ENCODE results near the gene CLEC18A. TPM values are rescaled to one million over a fixed set of nuclear protein-coding genes. Genes with fewer than 3 reads are reported as not detected.
"Not testable (repeated sequence)": the region's sequence is repeated elsewhere in the genome, so short reads cannot be mapped to it uniquely, and the experiment has no call there.

The CLEC18A gene
- total RNA-seq: 1 to 10 TPM; 2.2 to 5.1 TPM

DNA sequence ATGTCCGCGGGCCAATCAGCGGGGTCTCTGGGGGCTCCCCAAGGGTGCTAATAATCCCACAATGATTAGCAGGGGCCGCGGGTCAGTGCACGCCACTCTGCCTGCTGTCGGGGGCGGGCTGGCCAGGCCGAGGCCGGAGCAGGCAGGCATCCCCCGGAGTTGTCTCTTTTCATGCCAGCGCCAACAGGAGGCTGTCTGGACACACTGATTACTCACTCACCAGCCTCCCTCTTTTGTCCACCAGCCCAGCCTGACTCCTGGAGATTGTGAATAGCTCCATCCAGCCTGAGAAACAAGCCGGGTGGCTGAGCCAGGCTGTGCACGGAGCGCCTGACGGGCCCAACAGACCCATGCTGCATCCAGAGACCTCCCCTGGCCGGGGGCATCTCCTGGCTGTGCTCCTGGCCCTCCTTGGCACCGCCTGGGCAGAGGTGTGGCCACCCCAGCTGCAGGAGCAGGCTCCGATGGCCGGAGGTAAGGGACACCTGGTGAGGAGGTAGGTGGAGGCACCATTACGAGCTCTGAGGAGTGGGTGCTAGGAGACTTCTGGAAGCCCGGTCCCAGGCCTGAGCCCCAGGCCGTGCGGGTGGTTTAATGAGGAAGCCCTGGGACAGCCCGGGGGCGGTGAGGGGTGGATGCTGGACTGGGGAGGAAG, at the start of gene CLEC18A:
CLEC18A (plus strand) TSS at position 318 of the 655 bp plus-strand sequence; CDS start at position 351, 33 bp downstream.
- H3K4me3 Mint-ChIP-seq; DNase-seq (ENCODE audit: low spot score); H3K27me3 Mint-ChIP-seq; H3K4me1 Mint-ChIP-seq (ENCODE audit: low read depth in 2 of 2); H3K9me3 Mint-ChIP-seq; H3K27ac Mint-ChIP-seq; H3K36me3 Mint-ChIP-seq: not testable (repeated sequence)
- peak; percentile 21 to 34 for ATAC-seq

- no peak overlapping the region for H3K27ac Mint-ChIP-seq
- no peak overlapping the region for H3K4me3 Mint-ChIP-seq
- H3K27me3 Mint-ChIP-seq: no peaks in the 10 kb centered on the region
- ATAC-seq (no peak), DNase-seq (ENCODE audit: low spot score) (no peak)
- no peaks in the 10 kb centered on the region for H3K9me3 Mint-ChIP-seq
- H3K36me3 Mint-ChIP-seq: no peaks in the 10 kb centered on the region
- peaks cover 0 to 6% of the 10 kb centered on the region in 2 donors for H3K4me1 Mint-ChIP-seq (ENCODE audit: low read depth in 2 of 2)
Measured at GRCh38 chr16:69903865-69904415, 47.2 kb upstream of the CLEC18A start.

DNA sequence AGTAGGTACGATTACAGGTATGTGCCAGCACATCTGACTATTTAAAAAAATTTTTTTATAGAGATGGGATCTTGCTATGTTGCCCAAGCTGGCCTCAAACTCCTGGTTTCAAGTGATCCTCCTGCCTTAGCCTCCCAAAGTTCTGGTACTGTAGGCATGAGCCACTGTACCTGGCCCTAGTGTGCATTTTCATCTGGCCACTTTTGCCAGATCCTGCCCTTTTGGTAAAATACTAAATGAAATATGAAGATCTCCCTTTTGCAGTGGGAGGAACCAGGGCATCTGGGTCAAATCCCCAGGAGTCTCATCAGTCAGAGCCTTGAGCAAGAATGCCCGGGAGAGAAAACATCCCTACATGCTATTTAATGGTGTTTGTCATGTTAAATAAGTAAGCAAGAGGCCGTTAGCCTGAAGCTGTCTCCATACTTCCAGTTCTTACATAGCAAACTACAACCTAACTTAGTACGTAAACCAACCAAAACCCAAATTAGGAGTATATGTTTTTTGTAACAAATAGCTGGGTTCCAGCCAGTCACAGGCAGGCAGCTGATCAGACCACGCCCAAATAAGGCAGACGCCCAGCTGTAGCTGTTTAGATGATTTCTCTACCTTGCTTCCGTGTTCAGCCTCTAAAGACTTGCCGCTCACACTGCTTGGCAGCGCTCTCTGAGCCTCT, 46.5 kb upstream of the CLEC18A start:
- DNase-seq (ENCODE audit: low spot score) (no peak), ATAC-seq (no peak)
- Mint-ChIP-seq H3K4me1 (ENCODE audit: low read depth in 2 of 2) (peaks cover 0 to 6% of the 10 kb centered on the region in 2 donors), H3K27ac (no peak overlapping the region), H3K36me3 (no peaks in the 10 kb centered on the region), H3K9me3 (no peaks in the 10 kb centered on the region), H3K27me3 (no peaks in the 10 kb centered on the region), H3K4me3 (no peak overlapping the region)

DNA sequence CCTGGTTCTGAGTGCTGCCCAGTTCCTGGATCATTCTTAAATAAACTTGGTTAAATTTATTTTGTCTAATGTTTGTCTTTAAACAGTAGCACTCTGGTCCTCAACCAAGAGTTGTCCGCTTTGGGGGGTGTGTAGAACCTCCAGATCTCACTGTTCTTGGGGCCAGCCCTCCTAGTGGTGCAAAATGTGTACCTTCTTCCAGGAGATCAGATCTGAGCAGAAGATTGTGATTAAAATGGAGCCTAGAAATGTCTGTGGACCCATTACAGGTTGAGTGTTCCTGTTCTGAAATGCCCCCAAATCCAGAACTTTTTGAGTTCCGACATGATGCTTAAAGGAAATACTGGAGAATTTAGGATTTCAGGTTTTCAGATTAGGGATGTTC, 46.0 kb upstream of the CLEC18A start:
- DNase-seq (ENCODE audit: low spot score) (no peak), ATAC-seq (no peak)
- Mint-ChIP-seq H3K36me3 (peaks cover 5% of the 10 kb centered on the region), H3K27me3 (no peaks in the 10 kb centered on the region), H3K27ac (no peak overlapping the region), H3K4me3 (no peak overlapping the region), H3K4me1 (ENCODE audit: low read depth in 2 of 2) (peaks cover 0 to 6% of the 10 kb centered on the region in 2 donors), H3K9me3 (no peaks in the 10 kb centered on the region)

DNA sequence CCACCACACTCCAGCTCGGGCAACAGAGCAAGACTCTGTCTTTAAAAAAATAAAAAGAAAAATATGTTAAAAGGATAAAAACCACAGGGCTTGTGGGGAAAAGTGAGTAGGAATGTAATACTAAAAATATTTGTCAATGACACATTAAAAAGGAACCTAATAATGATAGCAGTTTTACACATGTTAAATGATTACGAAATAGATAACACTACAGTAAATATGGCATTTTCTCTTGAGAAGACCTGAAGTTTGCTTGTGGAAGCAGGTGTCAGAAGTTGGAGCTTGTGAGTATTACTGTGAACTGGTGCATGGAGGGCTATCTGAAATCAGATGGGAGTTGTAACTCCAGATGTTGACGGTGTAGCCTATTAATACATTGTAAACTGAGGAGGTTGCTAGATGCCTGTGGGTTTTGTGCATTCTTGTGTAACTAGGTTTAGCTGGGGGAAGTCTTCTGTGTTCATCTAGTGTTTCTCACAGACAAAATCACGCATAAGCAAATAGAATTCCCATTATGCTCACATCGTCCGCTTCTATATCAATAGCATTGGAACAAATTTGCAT, 44.2 kb upstream of the CLEC18A start:
- Mint-ChIP-seq H3K27me3 (no peaks in the 10 kb centered on the region), H3K4me1 (ENCODE audit: low read depth in 2 of 2) (peaks cover 0 to 9% of the 10 kb centered on the region in 2 donors), H3K4me3 (no peak overlapping the region), H3K27ac (no peak overlapping the region), H3K9me3 (no peaks in the 10 kb centered on the region), H3K36me3 (peaks cover 5% of the 10 kb centered on the region)
- ATAC-seq (no peak), DNase-seq (ENCODE audit: low spot score) (no peak)

DNA sequence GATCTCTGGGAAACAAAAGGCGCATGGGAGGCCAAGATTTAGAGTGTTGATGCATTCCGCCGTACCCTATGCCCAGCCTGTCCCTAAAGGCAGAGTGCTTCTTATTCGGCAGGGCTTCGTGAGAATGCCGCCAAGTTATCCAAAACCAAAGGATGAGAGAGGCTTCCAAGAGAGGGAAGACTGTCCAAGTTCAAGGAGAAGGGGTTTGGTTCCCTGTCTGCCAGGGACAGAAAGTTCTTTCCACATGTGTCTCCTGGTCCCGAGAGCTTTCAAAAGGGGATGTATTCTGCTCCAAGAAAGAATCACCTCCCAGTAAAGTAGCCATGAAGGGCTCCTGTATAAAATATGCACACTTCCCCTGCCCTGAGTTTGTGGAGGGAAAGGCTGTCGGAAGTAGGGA, 42.1 kb upstream of the CLEC18A start:
- no peak for ATAC-seq
- peaks cover 5% of the 10 kb centered on the region for H3K36me3 Mint-ChIP-seq
- no peaks in the 10 kb centered on the region for H3K9me3 Mint-ChIP-seq
- no peak overlapping the region for H3K4me3 Mint-ChIP-seq
- peaks cover 0 to 6% of the 10 kb centered on the region in 2 donors for H3K4me1 Mint-ChIP-seq (ENCODE audit: low read depth in 2 of 2)
- no peaks in the 10 kb centered on the region for H3K27me3 Mint-ChIP-seq
- H3K27ac Mint-ChIP-seq: no peak overlapping the region
- no peak for DNase-seq (ENCODE audit: low spot score)

DNA sequence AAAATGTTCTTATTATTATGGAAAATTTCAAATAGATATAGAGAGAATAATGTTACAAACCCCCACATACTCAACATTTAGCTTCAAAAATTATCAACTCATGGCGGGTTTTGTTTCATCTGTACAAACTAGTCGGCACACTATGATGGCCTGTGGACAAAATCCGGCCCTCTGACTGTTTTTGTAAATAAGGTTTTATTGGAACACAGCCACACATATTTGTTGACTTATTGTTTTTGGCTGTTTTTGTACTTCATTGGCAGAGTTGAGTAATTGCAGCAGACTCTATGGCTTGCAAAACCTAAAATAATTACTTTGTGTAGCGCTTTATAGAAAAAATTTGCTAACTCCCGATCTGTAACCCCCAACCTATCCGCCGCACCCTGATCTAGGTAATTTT, 41.4 kb upstream of the CLEC18A start:
- no peak for DNase-seq (ENCODE audit: low spot score)
- peaks cover 0 to 8% of the 10 kb centered on the region in 2 donors for H3K4me1 Mint-ChIP-seq (ENCODE audit: low read depth in 2 of 2)
- no peak overlapping the region for H3K4me3 Mint-ChIP-seq
- no peak for ATAC-seq
- H3K36me3 Mint-ChIP-seq: peaks cover 5% of the 10 kb centered on the region
- H3K9me3 Mint-ChIP-seq: no peaks in the 10 kb centered on the region
- no peak overlapping the region for H3K27ac Mint-ChIP-seq
- H3K27me3 Mint-ChIP-seq: no peaks in the 10 kb centered on the region

- ATAC-seq: no peak
- Mint-ChIP-seq H3K27ac (no peak overlapping the region), H3K4me1 (ENCODE audit: low read depth in 2 of 2) (peaks cover 0 to 9% of the 10 kb centered on the region in 2 donors), H3K4me3 (no peak overlapping the region), H3K9me3 (no peaks in the 10 kb centered on the region), H3K36me3 (peaks cover 5% of the 10 kb centered on the region), H3K27me3 (no peaks in the 10 kb centered on the region)
- DNase-seq (ENCODE audit: low spot score): no peak
Measured at GRCh38 chr16:69910964-69911363, 40.2 kb upstream of the CLEC18A start.

DNA sequence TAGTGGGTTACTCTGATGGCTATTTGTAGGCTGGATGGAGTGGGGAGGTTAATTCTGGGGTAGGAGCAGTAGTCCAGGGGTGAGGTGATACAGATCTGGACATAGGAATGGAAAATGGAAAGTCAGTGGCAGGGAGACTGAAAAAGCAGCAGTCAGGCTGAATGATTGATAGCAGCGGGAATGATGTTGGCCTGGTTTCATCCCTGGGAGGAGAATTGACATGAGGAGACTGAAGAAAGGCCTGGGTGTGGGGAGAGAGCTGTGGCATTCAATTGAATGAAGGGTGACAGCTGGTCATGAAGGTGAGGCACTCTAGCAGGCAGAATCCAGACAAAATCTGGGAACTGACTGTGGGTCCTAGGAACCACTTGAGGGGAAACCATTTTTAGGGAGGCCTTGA, 34.7 kb upstream of the CLEC18A start:
- no peak overlapping the region for H3K4me3 Mint-ChIP-seq
- peaks cover 3% of the 10 kb centered on the region for H3K36me3 Mint-ChIP-seq
- no peak overlapping the region for H3K27ac Mint-ChIP-seq
- H3K4me1 Mint-ChIP-seq (ENCODE audit: low read depth in 2 of 2): peaks cover 0 to 3% of the 10 kb centered on the region in 2 donors
- ATAC-seq (no peak), DNase-seq (ENCODE audit: low spot score) (no peak)
- no peaks in the 10 kb centered on the region for H3K27me3 Mint-ChIP-seq
- H3K9me3 Mint-ChIP-seq: no peaks in the 10 kb centered on the region

DNA sequence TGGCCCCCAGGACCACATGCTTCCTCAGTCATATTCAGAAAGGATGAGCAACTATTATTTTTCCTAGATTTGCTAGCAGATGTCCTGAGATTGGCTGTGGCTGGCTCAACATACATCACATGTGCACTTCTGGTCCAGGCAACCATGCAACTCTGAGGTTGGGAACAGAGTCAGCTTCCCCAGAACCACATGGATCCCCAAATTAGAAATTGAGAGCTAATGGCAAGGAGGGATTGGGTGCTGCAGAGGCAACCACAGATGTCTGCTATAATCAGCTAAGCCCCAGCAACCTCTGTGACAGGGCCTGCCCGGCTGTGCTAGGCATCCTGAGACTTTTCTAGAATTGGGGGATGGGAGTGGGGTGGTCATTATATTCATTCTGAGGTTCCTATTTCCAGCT, 33.8 kb upstream of the CLEC18A start:
- H3K27ac Mint-ChIP-seq: no peak overlapping the region
- H3K36me3 Mint-ChIP-seq: peaks cover 5% of the 10 kb centered on the region
- DNase-seq (ENCODE audit: low spot score) (no peak), ATAC-seq (no peak)
- H3K9me3 Mint-ChIP-seq: no peaks in the 10 kb centered on the region
- no peak overlapping the region for H3K4me3 Mint-ChIP-seq
- peaks cover 0 to 5% of the 10 kb centered on the region in 2 donors for H3K4me1 Mint-ChIP-seq (ENCODE audit: low read depth in 2 of 2)
- H3K27me3 Mint-ChIP-seq: no peaks in the 10 kb centered on the region

DNA sequence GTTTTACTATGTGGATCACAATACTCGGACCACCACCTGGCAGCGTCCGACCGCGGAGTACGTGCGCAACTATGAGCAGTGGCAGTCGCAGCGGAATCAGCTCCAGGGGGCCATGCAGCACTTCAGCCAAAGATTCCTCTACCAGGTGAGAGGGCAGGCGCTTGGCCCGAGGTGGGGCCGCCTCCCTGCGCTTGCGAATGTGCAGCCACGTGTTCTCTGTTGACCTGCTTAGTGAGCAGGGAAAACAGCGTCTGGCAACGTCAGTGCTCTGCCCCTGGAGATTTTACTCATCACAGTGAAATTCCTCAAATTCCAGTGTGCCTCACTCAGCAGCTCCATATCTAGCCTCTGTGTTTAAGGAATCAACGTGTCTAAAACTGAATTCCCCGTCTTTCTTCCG, 33.4 kb upstream of the CLEC18A start:
- ATAC-seq: no peak
- no peak for DNase-seq (ENCODE audit: low spot score)
- H3K27ac Mint-ChIP-seq: no peak overlapping the region
- no peak overlapping the region for H3K4me3 Mint-ChIP-seq
- peaks cover 0 to 8% of the 10 kb centered on the region in 2 donors for H3K4me1 Mint-ChIP-seq (ENCODE audit: low read depth in 2 of 2)
- peaks cover 5% of the 10 kb centered on the region for H3K36me3 Mint-ChIP-seq
- no peaks in the 10 kb centered on the region for H3K9me3 Mint-ChIP-seq
- no peaks in the 10 kb centered on the region for H3K27me3 Mint-ChIP-seq

- no peaks in the 10 kb centered on the region for H3K27me3 Mint-ChIP-seq
- ATAC-seq (no peak), DNase-seq (ENCODE audit: low spot score) (no peak)
- H3K27ac Mint-ChIP-seq: no peak overlapping the region
- H3K36me3 Mint-ChIP-seq: peaks cover 5% of the 10 kb centered on the region
- peaks cover 0 to 8% of the 10 kb centered on the region in 2 donors for H3K4me1 Mint-ChIP-seq (ENCODE audit: low read depth in 2 of 2)
- H3K9me3 Mint-ChIP-seq: no peaks in the 10 kb centered on the region
- H3K4me3 Mint-ChIP-seq: no peak overlapping the region
Measured at GRCh38 chr16:69918241-69918640, 32.9 kb upstream of the CLEC18A start.

GRCh38 chr16:69921127-69921526, 30.0 kb upstream of the CLEC18A start:
- H3K36me3 Mint-ChIP-seq: peaks cover 5% of the 10 kb centered on the region
- ATAC-seq: no peak
- no peaks in the 10 kb centered on the region for H3K9me3 Mint-ChIP-seq
- no peak for DNase-seq (ENCODE audit: low spot score)
- no peak overlapping the region for H3K4me3 Mint-ChIP-seq
- peaks cover 0 to 4% of the 10 kb centered on the region in 2 donors for H3K4me1 Mint-ChIP-seq (ENCODE audit: low read depth in 2 of 2)
- no peaks in the 10 kb centered on the region for H3K27me3 Mint-ChIP-seq
- H3K27ac Mint-ChIP-seq: no peak overlapping the region

GRCh38 chr16:69922200-69922599, 28.9 kb upstream of the CLEC18A start:
- Mint-ChIP-seq H3K9me3 (no peaks in the 10 kb centered on the region), H3K4me3 (no peak overlapping the region), H3K27me3 (no peaks in the 10 kb centered on the region), H3K4me1 (ENCODE audit: low read depth in 2 of 2) (peaks cover 0 to 4% of the 10 kb centered on the region in 2 donors), H3K27ac (no peak overlapping the region), H3K36me3 (peaks cover 5% of the 10 kb centered on the region)
- DNase-seq (ENCODE audit: low spot score): no peak
- no peak for ATAC-seq

Measured in natural killer cell treated with Interleukin-12 subunit alpha and Interleukin-12 subunit beta and Interleukin-15 and Interleukin-18, amount 100 ng/mL, for 72 hours (primary cell).